GM12891 (cell line): ENCODE measurements around the gene AQP5.

ENCODE experiments used
- POLR2A ChIP-seq: IDR thresholded peaks from 2 replicates; pipeline ENCODE4 v1.6.1; 2011; ENCODE audit warnings: low read depth, low read length, control low read depth
- POLR2AphosphoS5 ChIP-seq: IDR thresholded peaks from 2 replicates; pipeline ENCODE4 v1.6.1; 2011; ENCODE audit warnings: low read depth, low read length, control low read depth
- SPI1 ChIP-seq: IDR thresholded peaks from 2 replicates; pipeline ENCODE4 v1.6.1; 2011; ENCODE audit warnings: low read depth, low read length, control low read depth
- TAF1 ChIP-seq: IDR thresholded peaks from 2 replicates; pipeline ENCODE4 v1.6.1; 2011; ENCODE audit warnings: low read depth, low read length, control low read depth

DNA sequence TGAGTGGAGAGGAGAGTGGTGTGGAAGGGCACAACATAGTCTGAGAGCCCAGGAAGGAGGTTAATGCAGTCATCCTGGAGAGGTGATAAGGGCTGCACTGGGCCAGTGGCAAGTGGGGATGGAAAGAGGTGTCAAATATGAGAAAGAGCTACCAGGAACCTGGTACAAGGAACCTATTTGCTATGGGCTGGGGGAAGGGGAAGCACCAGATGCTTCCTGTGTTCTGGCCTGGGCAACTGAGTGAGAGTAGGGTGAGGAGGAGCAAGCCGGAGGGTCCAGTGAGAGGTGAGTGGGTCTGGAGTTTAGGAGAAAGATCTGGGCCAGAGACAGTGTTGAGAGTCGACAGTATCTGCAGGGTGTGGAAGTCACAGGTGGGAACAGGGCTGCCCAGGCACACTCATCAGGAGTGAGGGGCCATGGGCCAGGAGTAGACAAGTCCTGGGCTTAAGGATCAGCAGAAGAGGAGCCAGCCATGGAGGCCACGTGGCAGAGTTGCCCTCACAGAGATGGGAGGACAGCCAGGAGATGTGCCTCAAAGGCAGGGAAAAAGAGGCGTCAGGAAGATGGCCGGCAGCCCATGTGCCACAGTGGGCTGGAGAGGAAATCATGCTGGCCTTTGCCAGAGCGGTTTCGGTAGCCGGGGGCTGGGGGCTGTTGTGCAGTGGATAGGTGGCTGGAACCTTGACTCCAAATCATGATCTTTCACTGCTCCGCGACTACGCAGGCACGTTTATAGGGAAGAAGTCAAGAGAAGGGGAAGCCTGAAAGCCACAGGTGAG is 8.2 kb downstream of the AQP5 start:
- TF ChIP-seq POLR2A (no peak), SPI1 (no peak), POLR2AphosphoS5 (no peak), TAF1 (no peak)
